Skeletal muscle cell (primary cell): Measurements from ENCODE around the gene NFX1.

Experiments used
- DNase-seq: peaks from one replicate; pipeline ENCODE4 v3.0.0-alpha.2; 2010; ENCODE audit warnings: low read depth
- H3K4me3 ChIP-seq: 2 replicates; pipeline ENCODE4 v1.5.1; 2011; ENCODE audit warnings: low read depth, mild to moderate bottlenecking, control low read depth, low read length, moderate library complexity

Gene NFX1

DNA sequence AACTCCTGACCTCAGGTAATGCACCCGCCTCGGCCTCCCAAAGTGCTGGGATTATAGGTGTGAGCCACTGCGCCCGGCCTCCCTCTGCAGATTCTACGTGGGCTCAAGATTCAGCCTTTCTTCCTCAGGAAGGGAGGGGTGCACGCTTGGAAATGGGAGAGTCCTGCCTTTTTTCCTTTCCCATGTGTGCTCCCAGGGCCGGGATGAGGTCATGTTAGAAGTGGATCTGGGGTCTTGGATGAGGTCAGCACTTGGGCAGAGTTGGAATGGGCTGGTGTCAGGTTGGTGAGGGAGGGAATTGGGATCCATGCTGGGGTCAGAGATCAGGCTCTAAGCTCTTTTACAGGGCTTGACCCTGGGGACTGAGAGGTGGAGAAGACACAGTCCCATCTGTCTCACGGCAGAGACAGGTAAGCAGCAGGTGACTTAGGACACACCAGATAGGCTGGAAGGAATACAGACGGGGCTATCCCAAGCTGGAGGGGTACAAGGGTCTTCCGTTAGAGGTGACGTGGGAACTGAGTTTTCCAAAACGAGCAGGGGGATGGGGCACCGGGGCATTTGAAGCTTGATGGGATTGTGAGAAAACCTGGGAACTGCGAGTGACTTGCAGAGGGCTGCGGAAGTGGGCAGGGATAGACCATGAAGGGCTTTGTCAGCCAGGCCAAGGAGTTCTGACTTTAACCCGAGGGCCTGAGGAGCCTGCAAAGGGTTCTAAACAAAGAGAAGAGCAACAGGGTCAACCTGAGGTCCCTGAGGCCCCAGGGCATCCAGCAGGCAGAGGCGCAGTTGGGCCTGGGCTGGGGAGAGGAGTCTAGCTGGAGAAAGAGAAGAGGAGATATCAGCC, 113.8 kb downstream of the NFX1 start:
- no peak for DNase-seq
- no peak overlapping the region for H3K4me3 ChIP-seq

DNA sequence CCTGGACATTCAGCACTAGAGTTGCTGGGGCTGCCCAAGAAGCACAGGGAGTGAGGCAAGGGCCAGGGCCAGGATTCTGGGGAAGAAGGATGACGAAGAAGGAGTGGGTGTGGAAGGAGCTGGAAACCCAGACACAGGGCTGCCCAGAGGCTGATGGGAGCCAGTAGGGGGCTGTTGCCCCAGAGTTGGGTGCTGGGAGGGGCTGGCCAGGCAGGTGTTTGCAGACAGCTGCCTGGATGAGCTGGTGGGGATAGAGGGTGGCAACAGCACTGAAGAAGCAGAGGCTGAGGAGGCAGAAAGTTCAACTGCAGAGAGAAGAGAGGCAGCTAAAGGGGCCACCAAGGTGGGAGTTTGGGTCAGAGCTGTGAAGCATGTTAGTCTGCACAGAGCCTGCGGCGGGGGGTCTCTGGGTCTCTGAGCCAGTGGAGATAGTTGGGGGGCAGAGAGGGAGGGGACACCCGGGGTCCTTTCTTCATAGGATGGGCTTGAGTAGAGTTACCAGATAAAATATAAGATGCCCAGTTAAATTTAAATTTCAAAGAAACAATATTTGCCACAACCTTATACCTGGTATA, 114.6 kb downstream of the NFX1 start:
- H3K4me3 ChIP-seq = no peak overlapping the region
- no peak for DNase-seq

DNA sequence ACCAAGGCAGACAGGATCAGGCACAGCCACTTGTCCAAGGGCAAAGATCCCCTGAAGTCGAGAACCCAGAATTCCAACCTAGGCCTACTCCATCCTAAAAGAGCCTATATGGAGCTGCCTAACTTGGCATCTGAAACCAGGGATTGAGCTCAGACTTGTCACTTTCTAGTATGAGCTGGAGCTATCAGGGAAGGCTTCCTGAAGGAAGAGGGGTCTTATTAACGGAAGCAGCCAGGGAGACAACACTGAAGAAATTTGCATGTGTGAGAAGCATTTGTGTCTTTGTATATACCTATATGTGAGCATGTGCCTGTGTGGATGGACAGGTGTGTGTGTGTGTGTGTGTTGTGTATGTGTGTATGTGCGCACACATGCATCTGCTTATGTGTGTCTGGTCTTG, 116.7 kb downstream of the NFX1 start:
- no peak for DNase-seq
- H3K4me3 ChIP-seq = no peak overlapping the region

DNA sequence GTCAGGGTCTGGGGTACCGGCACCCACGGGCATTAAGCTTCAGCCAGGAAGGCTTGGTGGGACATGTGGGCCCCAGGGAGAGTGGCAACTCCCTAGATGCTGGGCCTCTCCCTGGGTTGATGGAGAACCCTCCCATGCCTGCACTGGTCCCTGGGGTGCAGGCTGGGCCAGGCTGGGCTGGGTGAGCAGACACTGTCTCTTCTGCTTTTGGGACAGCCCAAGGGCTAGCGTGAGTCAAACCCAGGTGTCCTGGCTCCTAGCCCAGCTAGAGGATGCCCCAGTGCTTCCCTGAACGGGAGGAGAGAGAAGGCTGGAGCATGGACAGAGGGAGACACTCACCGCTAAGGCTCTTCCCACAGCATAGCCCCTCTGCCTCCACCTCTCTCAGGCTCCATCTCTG, 117.8 kb downstream of the NFX1 start:
- no peak for DNase-seq
- H3K4me3 ChIP-seq = no peak overlapping the region

DNA sequence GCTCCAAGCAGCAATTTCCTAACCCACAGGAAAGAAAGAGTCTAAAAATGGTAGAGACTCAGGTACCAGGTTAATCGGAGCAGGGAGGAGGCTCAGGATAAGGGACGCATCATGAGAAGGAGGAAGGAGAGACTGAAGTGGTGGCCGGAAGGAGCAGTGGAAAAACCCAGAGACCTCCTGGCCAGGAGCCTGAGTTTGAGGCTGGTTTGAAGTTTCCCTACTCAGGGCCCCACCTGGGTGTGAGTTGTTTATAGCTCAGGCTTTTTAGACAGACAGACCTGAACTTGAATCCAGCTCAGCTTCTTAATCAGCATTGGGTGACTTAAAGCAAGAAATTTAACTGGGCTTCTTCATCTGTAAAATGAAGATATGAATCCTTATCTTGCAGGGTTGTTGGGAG, 124.0 kb downstream of the NFX1 start:
- DNase-seq = no peak
- H3K4me3 ChIP-seq = no peak overlapping the region

DNA sequence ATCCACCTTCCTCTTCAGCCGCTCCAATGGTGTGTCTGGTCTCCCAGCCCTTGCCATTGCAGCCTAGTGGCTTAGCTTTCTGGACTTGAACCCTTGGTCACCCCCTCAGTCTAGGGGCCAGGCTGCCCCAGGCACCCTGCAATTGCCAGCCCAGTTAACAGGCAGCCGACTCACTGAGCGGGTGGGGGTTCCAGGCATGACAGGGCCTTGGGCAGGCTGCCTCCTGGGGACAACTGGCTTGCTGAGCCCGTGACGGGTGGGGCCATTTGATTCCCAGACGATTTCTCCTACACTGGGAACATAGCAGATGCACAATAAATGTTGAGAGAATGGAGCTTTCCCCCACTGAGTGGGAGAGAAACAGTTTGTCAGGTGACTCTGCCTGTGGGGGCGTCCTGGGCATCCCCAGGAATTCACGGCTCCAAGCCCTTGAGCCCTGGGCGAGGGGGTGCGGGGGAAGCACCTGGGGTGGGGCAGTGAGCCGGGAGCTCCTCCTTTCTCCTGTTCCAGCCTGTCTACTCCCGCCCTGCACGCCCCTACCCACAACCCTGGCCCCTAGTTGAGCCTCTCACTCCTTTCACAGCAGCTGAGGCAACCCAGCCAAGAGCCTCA, 124.7 kb downstream of the NFX1 start:
- DNase-seq = no peak
- H3K4me3 ChIP-seq = no peak overlapping the region

DNA sequence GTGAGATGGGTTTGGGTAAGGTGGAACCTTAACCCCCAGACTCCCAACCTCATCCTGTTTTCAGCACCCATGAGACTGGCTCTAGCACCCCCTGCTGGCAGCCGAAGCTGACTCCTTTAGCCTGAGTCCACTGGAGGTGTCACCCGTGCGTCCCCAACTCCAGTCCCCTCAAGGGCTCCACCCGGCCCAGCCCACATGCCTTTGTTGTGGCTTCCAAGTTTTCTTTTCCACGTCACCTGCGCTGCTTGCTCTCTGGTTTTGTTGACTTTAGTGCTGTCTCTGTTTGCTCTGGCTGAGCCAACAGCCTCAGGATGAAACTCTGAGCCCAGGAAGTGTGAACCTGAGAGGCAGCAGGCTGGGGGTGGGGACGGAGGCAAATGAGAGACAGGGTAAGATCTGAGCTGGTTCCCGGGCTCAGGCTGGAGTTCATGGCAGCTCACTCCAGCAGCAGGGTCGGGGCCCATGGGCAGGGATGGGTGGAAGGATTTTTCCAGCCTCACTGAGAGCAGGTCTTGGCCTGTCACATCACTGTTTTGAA, 125.3 kb downstream of the NFX1 start:
- H3K4me3 ChIP-seq = no peak overlapping the region
- DNase-seq = no peak

DNA sequence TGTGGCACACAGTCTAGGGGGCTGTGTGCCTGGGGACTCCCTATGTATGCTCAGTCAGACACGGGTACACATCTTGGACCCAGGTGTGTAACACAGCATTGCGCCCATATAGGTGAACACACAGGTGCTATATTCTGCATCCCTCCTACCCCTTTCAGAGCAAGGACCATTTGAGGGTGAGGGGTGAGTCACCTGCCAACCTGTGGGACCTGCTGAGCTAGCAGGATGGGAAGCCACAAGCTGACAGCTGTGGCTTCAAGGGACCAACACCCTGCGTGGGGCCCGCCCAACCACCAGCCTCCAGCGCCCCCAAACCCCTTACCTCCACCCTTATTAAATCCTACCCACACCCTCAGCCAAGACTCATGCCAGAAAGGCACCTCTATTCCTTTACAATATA, 126.7 kb downstream of the NFX1 start:
- no peak for DNase-seq
- no peak overlapping the region for H3K4me3 ChIP-seq

DNA sequence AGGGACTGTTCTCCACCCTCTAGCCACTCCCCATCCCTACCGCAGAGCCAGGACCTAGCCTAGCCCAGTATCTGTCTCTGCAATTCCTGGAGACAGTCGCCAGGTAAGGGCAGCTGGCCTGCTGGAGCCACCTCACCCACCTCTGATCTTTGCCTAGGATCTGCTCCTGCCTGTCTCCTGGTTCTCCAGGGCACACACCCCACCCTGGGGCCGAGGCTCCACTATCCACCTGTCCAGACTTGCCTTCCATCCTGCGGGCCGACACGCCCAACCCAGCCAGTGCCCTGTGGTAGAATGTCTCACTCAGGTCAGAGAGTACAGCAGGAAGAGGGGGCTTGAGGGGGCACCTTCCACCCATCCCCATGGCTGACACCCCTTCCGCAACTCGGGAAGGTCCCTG, 127.8 kb downstream of the NFX1 start:
- DNase-seq = no peak
- no peak overlapping the region for H3K4me3 ChIP-seq

DNA sequence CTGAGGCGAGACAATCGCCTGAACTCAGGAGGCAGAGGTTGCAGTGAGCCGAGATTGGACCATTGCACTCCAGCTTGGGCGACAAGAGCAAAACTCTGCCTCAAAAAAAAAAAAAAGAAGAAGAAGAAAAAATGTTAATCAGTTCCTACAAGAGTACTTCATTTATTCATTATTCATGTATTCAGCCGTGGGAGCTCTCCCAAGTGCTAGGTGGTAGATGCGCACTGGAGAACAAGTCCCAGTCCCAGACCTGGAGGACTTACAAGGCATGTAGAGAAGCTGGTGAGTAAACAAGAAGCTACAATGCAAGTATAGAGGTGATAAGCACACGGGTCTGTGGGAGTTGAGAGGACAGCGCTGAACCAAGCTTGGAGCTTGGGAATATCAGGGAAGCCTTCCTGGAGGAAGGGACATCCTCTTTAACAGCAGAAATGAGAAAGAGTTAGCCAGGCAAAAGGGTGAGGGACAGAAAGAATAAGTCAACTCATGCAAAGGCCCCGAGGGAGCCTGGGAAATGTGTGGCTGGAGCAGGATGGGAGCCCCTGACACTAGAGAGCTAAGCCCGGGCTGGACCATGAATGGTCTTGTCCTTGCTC, 129.5 kb downstream of the NFX1 start:
- H3K4me3 ChIP-seq = no peak overlapping the region
- DNase-seq = no peak
